Activated CD4-positive, alpha-beta T cell treated with anti-CD3 and anti-CD28 coated beads, Interleukin-2, Interleukin-4, amounts not matched to agents 100 ng/mL and 50 ng/mL, durations not matched to agents 16 hours and 8 hours (primary cell): ENCODE measurements around the gene PCSK5.
"Not testable (repeated sequence)": the region's sequence is repeated elsewhere in the genome, so short reads cannot be mapped to it uniquely, and the experiment has no call there.

Source experiments
- DNase-seq: peaks from one replicate; pipeline ENCODE4 v3.0.0-alpha.2; 2020; ENCODE audit warnings: low spot score

Gene PCSK5

GRCh38 chr9:75890472-75891276 is at the start of gene PCSK5:
Gene PCSK5, plus strand, starts transcription at chr9:75890673. Its CDS starts 509 bp downstream, at chr9:75891182.
- peak; percentile 59 for DNase-seq

DNA sequence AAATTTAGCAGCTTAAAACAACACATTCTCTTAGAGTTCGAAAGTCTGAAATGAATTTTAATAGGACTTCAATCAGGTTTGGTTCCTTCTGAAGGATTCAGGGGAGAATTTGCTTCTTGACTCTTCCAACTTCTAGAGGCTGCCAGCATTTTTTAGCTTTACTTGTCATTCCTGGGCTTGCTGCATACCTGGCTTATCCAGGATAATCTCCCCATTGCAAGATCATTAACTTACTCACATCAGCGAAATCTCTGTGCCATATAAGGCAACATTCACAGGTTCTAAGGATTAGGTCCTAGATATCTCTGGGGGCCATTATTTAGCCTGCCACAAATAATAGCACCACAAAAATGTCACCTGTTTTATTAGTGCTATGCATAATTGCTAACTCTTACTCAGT is 46.2 kb upstream of the PCSK5 start:
- DNase-seq = no peak

DNA sequence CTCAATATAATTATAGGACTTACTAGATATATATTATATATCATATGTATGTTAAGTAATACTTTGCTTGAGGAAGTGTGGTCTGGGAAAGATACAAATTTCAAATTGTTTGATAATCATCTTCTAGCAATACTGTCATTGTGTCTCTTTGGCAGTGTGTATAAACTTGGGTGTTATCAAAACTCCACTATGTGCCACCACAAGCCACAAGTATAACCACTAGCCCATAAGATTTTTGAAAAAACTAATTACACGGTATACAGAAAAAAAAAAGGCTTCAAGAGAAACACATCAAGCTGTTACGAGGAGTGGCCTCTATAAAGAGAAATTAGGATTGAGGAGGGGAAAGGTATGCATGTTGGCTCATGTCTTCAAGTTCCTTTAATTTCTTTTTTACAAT is 44.7 kb upstream of the PCSK5 start:
- no peak for DNase-seq

DNA sequence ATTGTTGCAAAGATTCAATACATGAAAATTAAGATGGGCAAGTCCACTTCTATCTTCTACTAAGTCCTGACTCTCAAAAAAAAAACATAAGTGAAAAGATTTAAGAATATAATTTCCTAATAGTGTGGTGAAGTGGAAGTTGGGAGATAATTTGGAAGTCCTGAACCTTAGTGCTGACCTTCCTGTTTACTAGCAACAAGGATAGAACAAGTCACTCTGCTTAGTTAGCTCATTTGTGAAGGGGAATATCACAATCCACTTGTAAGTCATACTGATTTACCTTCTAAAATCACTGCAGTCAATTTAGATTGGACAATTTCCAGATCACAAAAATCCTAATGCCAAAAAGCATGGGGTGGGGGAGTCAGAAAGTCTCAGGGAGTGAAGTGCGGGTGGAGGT is 43.4 kb upstream of the PCSK5 start:
- DNase-seq = no peak

GRCh38 chr9:75850459-75851200 is 39.8 kb upstream of the PCSK5 start:
- no peak for DNase-seq

- DNase-seq = no peak
Measured at GRCh38 chr9:75851917-75852316, 38.6 kb upstream of the PCSK5 start.

DNA sequence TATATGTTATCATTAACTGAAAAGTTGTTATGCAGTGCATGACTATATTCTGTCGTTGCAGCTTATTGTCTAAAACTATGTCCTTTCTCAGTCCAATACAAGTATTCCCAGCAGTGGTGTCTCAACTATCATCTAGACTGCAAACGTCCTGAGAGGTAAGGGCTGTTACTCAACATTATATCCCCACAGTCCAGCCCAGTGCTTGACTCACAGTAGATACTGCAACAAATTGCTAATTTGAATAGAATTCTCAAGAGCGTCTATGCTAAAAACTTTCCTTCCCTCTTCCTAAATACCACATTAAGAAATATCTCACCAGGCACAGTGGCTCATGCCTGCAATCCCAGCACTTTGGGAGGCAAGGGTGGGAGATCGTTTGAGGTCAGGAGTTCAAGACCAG is 37.7 kb upstream of the PCSK5 start:
- DNase-seq = no peak

DNA sequence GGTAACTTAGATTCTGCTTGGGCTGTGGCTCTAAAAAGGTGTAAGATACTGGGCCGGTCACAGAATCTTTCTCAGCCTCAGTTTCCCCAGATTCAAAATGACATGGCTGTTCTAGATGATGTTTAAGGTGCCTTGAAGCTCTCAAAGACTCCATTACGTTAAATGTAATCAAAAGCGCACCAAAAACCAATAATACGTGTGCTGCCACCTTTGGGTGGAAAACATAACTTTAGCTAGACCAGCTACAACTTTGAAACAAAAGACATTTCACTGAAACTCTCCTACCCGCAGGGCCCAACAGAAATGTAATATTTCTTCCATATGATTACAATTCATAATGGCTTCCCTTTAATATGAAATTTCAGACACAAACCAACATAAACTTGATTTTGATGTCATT is 35.0 kb upstream of the PCSK5 start:
- no peak for DNase-seq

DNA sequence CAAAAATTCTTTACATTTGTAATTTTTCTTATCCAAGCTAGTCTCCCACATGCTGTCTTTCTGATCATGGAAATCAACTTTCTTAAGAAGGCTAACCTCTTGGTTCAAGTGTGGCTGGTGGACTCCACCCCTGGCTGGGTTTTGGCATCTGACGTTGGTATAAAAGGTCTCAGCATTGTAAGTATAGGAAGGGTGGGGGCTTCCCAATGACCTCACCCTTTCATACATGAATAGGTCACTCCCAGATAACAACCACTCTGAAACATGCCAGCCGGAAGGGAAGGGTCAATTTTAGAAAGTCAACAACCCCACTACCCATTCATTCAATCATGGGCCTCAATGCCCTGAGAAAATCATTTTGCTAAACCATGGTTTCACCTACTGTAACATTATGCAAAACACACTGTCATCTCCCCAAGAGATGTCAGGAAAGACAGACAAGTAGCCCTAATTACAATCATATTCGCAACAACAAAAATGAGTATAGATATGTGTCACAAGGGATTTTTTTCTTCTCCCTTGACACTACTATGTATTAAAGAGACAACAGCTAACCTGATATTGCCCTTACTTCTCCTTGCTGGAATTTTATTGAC is 31.9 kb upstream of the PCSK5 start:
- DNase-seq = no peak

- DNase-seq = no peak
Measured at GRCh38 chr9:75864266-75864665, 26.2 kb upstream of the PCSK5 start.

DNA sequence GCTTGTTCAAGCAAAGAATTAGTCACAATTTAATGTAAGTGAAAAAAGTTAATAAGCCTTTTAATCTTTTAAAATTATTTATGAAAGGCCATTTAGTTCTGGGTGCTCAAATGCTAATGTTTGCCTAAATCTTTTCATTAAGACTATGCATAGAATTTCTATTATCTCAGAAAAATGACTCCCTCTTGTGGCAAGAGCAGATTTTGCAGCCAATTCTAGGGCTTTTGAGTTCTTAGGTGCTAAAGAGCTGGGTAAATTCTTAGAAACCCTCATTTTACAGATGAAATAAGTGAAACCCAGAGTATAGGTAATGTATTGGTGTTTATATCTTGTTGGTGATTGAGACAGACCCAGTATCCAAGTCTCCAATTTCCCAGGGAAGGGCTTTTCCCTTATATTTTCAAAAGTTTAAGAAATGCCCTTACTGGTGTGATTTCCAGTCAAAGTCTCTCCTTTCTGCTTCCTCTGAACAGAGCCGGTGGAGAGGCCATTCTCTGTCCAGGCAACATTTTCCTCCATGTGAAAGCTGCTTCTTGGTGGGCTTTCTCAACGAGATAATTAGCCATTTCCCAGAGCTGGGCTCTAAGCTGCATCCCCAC is 24.1 kb upstream of the PCSK5 start:
- peak; percentile 39 for DNase-seq

DNA sequence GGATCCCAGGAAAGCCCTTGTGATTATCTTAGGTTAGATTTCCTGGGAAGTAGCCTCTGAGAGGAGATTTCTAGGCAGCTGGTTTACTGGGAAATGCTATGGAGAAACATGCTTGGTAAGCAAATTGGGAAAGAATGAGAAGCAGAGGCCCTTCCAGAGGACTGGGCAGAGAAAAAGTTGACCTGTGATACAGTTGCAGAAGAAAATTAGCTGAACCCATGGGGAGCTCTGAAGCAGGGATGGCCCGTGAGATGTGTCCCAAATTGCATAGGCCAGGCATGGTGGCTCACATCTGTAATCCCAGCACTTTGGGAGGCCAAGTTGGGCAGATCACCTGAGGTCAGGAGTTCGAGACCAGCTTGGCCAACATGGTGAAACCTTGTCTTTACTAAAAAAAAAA is 21.9 kb upstream of the PCSK5 start:
- not testable (repeated sequence) for DNase-seq

GRCh38 chr9:75869236-75869635 is 21.2 kb upstream of the PCSK5 start:
- no peak for DNase-seq

DNA sequence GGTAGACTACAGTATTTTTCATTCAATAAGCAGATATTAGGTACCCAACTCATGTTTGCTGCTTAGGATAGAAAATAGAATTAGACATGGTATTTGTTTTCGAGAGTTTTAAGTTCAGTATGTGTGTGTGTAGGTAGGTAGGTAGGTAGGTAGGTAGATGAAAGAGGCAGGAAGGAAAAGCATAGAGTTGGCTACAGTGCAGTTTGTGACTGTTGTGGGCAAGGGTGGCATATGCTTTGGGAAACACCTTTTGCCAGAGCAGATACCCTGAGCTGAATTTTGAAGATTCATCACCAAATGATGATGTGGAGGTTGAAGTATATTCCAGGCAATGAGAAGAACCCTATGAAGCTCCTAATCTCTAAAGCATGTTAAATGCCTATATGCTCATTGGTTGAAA is 20.0 kb upstream of the PCSK5 start:
- DNase-seq = no peak

GRCh38 chr9:75871624-75872023 is 18.8 kb upstream of the PCSK5 start:
- DNase-seq = no peak

- DNase-seq = no peak
Measured at GRCh38 chr9:75873712-75874111, 16.8 kb upstream of the PCSK5 start.

GRCh38 chr9:75876999-75877640 is 13.4 kb upstream of the PCSK5 start:
- no peak for DNase-seq

DNA sequence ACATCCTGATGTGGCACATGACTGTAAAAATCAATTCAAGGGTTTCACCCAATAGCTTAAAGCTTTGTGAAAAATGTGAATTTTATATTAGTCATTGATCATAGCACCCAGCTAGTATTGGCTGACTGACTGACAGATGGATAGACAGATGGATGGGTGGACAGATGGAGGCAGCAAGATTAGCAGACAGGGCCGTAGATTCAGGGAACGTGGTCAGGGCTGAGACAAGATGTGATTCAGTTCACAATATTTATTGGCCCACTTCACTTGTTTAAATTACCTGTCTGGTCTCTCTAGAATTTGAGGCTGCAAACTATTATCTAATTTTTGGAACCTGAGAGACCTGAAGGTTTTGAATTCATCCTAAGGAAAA is 12.0 kb upstream of the PCSK5 start:
- no peak for DNase-seq

DNA sequence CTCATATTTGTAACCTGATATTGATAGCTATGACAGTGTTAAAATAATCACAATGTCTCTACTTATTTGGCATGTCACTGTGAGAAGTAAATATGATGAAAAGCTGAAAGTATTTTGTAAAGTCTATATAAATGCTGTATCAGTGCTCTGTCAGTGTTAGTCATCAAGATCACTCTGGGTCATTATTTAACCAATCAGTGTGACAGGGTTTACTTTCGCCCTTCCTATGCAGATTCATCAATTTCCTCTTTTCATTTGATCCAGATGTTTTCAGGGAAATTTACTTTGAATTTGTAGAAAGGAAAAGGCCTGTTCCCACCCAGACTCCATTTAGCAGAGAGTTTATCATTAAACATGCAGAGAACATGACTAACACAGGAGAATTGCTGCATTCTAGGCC is 9.9 kb upstream of the PCSK5 start:
- no peak for DNase-seq

DNA sequence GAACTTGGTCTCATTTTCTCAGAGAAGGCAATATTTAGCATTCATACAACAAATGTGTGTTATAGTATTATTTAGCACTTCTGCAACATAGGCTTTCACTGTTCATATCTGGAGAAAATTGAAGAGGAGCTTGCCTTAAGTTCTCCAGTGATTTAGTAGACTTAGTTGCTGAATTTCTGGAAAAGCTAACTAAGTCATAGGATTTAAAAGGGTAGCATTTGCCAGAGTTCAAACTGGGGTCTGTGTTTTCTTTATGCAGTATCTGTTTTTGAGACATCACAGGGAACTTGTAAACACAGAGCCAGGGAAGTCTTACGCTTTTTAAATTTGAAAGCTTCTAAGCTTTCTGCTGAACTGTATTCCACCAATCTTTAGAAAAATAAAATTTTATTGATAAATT is 8.7 kb upstream of the PCSK5 start:
- no peak for DNase-seq

DNA sequence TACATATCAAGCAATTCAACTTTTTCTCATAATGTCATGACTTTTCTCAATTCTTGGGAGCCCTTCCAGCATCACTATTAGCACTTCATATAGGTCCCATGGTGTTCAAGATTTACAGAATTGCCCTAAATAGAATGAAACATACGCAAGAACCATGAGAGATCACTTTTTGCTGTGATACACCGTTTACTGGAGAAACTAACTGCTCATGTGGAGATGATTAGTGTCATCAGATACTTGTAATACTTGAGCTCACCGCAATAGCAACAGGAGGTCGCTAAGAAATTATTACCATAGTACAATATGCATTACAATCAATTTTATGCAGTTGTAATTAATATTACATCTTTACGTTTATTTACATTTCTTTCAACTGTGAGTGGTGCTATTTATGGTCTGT is 4.8 kb upstream of the PCSK5 start:
- DNase-seq = no peak

GRCh38 chr9:75889577-75889976 is 896 bp upstream of the PCSK5 start:
- DNase-seq = no peak
